Body of pancreas (tissue), 4 donors: ENCODE results near the gene CCDC148.

Experiments
- CTCF ChIP-seq, 7 experiments: fragments of 450-650 bp in 4 of 7; fragments of 200-600 bp in 3 of 7; sonication (generic) in 3 of 7; IDR thresholded peaks; one replicate each; pipeline ENCODE4 v1.5.1; 2016 to 2019; ENCODE audit warnings: antibody characterized with exemption in 7 of 7
- POLR2A ChIP-seq, 3 donors: fragments of 450-650 bp; IDR thresholded peaks; one replicate each; pipeline ENCODE4 v1.6.1; 2016; ENCODE audit warnings: antibody characterized with exemption in 3 of 3, mild to moderate bottlenecking in 2 of 3

- TF ChIP-seq POLR2A (IDR thresholded peaks at IDR 0.05) (no peak), CTCF (IDR thresholded peaks at IDR 0.05) (no peak)
Measured at GRCh38 chr2:158270536-158270935, 186.0 kb downstream of the CCDC148 start.
